Measurements from ENCODE around the gene CTXND1.

DNA sequence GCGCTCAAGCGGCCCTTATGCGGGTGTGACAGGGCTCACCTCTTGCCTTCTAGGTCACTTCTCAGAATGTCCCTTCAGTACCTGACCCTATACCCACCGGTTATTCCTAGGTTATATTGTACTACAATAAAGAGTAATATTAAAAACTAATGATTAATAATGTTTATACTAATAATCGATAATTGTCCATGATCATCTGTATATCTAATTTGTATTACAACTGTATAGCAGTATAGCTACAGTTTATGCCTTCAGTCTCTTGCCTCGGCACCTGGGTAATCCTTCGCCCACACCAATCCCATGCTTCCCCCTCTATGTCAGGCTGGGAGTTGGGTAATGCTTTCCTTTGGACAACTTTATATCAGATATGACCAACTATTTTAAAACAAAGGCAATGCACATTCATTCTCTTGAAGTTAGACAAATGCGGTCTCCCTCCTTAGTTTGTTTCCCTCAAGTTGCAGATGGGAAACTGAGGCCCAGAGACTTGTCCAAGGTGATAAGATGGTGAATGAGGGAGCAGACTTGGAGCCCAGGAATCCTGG, 95.8 kb downstream of the CTXND1 start:
- TF ChIP-seq, protein P1, sequence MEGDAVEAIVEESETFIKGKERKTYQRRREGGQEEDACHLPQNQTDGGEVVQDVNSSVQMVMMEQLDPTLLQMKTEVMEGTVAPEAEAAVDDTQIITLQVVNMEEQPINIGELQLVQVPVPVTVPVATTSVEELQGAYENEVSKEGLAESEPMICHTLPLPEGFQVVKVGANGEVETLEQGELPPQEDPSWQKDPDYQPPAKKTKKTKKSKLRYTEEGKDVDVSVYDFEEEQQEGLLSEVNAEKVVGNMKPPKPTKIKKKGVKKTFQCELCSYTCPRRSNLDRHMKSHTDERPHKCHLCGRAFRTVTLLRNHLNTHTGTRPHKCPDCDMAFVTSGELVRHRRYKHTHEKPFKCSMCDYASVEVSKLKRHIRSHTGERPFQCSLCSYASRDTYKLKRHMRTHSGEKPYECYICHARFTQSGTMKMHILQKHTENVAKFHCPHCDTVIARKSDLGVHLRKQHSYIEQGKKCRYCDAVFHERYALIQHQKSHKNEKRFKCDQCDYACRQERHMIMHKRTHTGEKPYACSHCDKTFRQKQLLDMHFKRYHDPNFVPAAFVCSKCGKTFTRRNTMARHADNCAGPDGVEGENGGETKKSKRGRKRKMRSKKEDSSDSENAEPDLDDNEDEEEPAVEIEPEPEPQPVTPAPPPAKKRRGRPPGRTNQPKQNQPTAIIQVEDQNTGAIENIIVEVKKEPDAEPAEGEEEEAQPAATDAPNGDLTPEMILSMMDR (IDR thresholded peaks at IDR 0.05): no peak
- TF ChIP-seq POLR2AphosphoS5 (IDR thresholded peaks at IDR 0.05): no peak
- TF ChIP-seq POLR2A (IDR thresholded peaks at IDR 0.05): no peak
